A673 (cell line): Measurements from ENCODE around the gene TFCP2. TPM values are rescaled to one million over a fixed set of nuclear protein-coding genes. Genes with fewer than 3 reads are reported as not detected.

ENCODE experiments used
- BruUV-seq: library from RNA; stranded (reverse); fragments of 400-500 nt; replicated peaks from 2 replicates; lab custom pipeline; 2021; lab: Mats Ljungman, UMichigan
- CTCF ChIA-PET: fragments of 300-600 bp; sonication (Branson Sonifier 250); formaldehyde crosslinking; loops from one replicate; lab custom pipeline; 2022; ENCODE audit warnings: antibody characterized with exemption; lab: Charles Lee
- POLR2A ChIA-PET: fragments of 300-600 bp; sonication (Branson Sonifier 250); formaldehyde crosslinking; loops from one replicate; lab custom pipeline; 2022; ENCODE audit warnings: antibody characterized with exemption; ENCODE audit not compliant: low non-redundant PET; lab: Charles Lee
- DNase-seq: peaks from one replicate; pipeline ENCODE4 v3.0.0-alpha.2; 2015; ENCODE audit warnings: low spot score
- H3K27ac ChIP-seq: fragments of 200-600 bp; sonication (generic); 2 replicates; pipeline ENCODE4 v1.5.1; 2016; ENCODE audit warnings: mixed run types, low read depth, mild to moderate bottlenecking, mixed read lengths, antibody characterized with exemption, low read length; ENCODE audit not compliant: poor library complexity, severe bottlenecking
- H3K27me3 ChIP-seq: fragments of 200-600 bp; sonication (generic); replicated peaks from 2 replicates; pipeline ENCODE4 v1.6.1; 2017; ENCODE audit warnings: mixed run types, low read depth, mild to moderate bottlenecking, mixed read lengths, antibody characterized with exemption, low read length; ENCODE audit not compliant: insufficient read depth, poor library complexity
- H3K36me3 ChIP-seq: fragments of 200-600 bp; sonication (generic); 2 replicates; pipeline ENCODE4 v1.6.1; 2016; ENCODE audit warnings: mixed run types, mild to moderate bottlenecking, mixed read lengths, antibody characterized with exemption, low read length; ENCODE audit not compliant: insufficient read depth, poor library complexity, severe bottlenecking
- H3K4me1 ChIP-seq: fragments of 200-600 bp; sonication (generic); 2 replicates; pipeline ENCODE4 v1.6.1; 2017; ENCODE audit warnings: mixed run types, mild to moderate bottlenecking, mixed read lengths, antibody characterized with exemption, low read length; ENCODE audit not compliant: insufficient read depth, poor library complexity, severe bottlenecking
- H3K4me3 ChIP-seq: fragments of 200-600 bp; sonication (generic); 2 replicates; pipeline ENCODE4 v1.5.1; 2016; ENCODE audit warnings: low read depth, mixed run types, mild to moderate bottlenecking, mixed read lengths, low read length; ENCODE audit not compliant: poor library complexity, severe bottlenecking
- H3K9me3 ChIP-seq: fragments of 200-600 bp; sonication (generic); 2 replicates; pipeline ENCODE4 v1.6.1; 2016; ENCODE audit warnings: mixed run types, low read depth, mild to moderate bottlenecking, mixed read lengths, antibody characterized with exemption, low read length; ENCODE audit not compliant: poor library complexity, severe bottlenecking
- CTCF ChIP-seq: fragments of 300-800, 200-600 bp; sonication (generic); conservative IDR thresholded peaks from 2 replicates; pipeline ENCODE4 v1.5.1; 2017; ENCODE audit warnings: low read depth, mild to moderate bottlenecking, antibody characterized with exemption, low read length, moderate library complexity, mixed read lengths
- EZH2 ChIP-seq: fragments of 200-600 bp; sonication (generic); IDR thresholded peaks from 2 replicates; pipeline ENCODE4 v1.6.1; 2017; ENCODE audit warnings: borderline replicate concordance, low read depth, mild to moderate bottlenecking, mixed read lengths, antibody characterized with exemption, low read length; ENCODE audit not compliant: poor library complexity, severe bottlenecking
- intact Hi-C: fragments of 100-400 bp; cut with micrococcal nuclease; formaldehyde crosslinking; loops from one replicate; pipeline ENCODE4 v1.10.0; 2022; ENCODE audit not compliant: unreplicated experiment
- total RNA-seq: library from RNA; stranded (reverse); gene quantifications from 2 replicates; pipeline ENCODE4 v1.2.3, GENCODE V29; 2021

Gene TFCP2
- total RNA-seq, 1 experiment from 2014 or later = 46.1 TPM

DNA sequence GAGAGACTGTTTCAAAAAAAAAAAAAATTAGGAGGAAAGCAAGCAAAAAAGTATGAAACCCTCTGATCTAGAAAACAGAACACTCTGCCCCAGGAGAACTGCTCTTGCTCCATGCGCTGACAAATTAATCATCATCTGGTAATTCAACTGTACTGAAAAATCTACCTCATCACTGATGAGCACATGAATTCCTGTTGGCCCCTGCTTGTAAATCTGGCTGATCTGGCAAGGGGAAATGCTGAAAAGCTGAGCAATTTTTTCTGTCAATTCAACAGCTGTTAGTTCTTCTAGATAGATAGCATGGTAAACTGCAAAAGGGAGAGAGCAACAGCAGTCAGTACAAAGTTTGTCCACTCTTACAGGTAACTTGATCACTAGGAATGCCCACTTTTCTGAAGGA lies 74.3 kb downstream of the TFCP2 start:
- H3K36me3 ChIP-seq = peaks cover 71% of the 10 kb centered on the region
- TF ChIP-seq CTCF = no peak
- no peak for TF ChIP-seq EZH2
- no peak overlapping the region for H3K27ac ChIP-seq
- no peaks in the 10 kb centered on the region for H3K27me3 ChIP-seq
- H3K4me3 ChIP-seq = no peak overlapping the region
- no peak for DNase-seq
- no peaks in the 10 kb centered on the region for H3K9me3 ChIP-seq
- ChIA-PET POLR2A (no interaction called here), CTCF (no interaction called here)
- BruUV-seq = no TSS peak
- intact Hi-C loops = no loop called here
- H3K4me1 ChIP-seq = no peaks in the 10 kb centered on the region

DNA sequence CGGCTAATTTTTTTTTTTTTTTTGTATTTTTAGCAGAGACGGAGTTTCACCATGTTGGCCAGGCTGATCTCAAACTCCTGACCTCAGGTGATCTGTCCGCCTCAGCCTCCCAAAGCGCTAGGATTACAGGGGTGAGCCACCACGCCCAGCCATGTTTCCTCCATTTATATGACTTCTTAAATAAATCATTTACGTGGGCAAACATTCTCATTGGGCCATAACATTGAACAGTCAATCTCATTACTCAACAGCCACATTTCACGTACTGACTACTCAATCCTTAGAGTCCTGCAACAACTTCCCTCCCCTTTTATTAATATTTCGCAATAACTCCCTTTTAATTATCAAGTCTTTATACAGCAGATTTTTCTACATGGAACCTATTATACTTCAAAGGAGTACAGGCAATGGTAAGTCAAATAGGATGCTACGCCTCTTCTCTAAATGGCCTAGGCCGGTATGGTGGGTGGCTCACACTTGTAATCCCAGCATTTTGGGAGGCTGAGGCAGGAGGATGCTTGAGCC lies 82.2 kb downstream of the TFCP2 start:
- intact Hi-C loops = no loop called here
- no peak for TF ChIP-seq CTCF
- no peak for TF ChIP-seq EZH2
- Histone ChIP-seq H3K9me3 (no peaks in the 10 kb centered on the region), H3K27me3 (no peaks in the 10 kb centered on the region), H3K4me3 (no peak overlapping the region), H3K36me3 (peaks cover 25% of the 10 kb centered on the region), H3K4me1 (no peaks in the 10 kb centered on the region), H3K27ac (no peak overlapping the region)
- BruUV-seq = no TSS peak
- DNase-seq = no peak
- ChIA-PET CTCF (no interaction called here), POLR2A (no interaction called here)

- no TSS peak for BruUV-seq
These were observed 85.1 kb downstream of the TFCP2 start for GRCh38 chr12:51087818-51088217.

More at GRCh38 chr12:51087818-51088217, 85.1 kb downstream of the TFCP2 start:
- Histone ChIP-seq H3K27ac (no peak overlapping the region), H3K9me3 (no peaks in the 10 kb centered on the region), H3K4me3 (no peak overlapping the region), H3K4me1 (no peaks in the 10 kb centered on the region), H3K36me3 (no peaks in the 10 kb centered on the region), H3K27me3 (no peaks in the 10 kb centered on the region)
- CTCF ChIA-PET = no interaction called here
- intact Hi-C loops = loop anchor here (10.0 kb wide), 1 partner anchor 147 kb away; the partner anchor contains the start of gene DAZAP2
- TF ChIP-seq EZH2 (no peak), CTCF (no peak)
- POLR2A ChIA-PET = no interaction called here
- DNase-seq = no peak
